VCaP (cell line): ENCODE results near the gene WDR13.
"Not testable (repeated sequence)": the region's sequence is repeated elsewhere in the genome, so short reads cannot be mapped to it uniquely, and the experiment has no call there.

Source experiments
- H3K27ac ChIP-seq: fragments of 450-650 bp; 2 replicates; pipeline ENCODE4 v1.5.1; 2017
- CTCF ChIP-seq: fragments of 450-650 bp; conservative IDR thresholded peaks from 2 replicates; pipeline ENCODE4 v1.5.1; 2017; ENCODE audit warnings: mild to moderate bottlenecking, moderate library complexity

Gene WDR13

GRCh38 chrX:48597353-48598264, at the start of gene WDR13:
TSS of gene WDR13 (plus strand) at chrX:48597492. CDS start at chrX:48597997, 505 bp downstream.
- no peak for TF ChIP-seq CTCF
- H3K27ac ChIP-seq = peak within 1 kb of the TSS; percentile 83

GRCh38 chrX:48548871-48549270, 48.4 kb upstream of the WDR13 start:
- no peak overlapping the region for H3K27ac ChIP-seq
- no peak for TF ChIP-seq CTCF

GRCh38 chrX:48555731-48556325, 41.5 kb upstream of the WDR13 start:
- H3K27ac ChIP-seq = not testable (repeated sequence)

- no peak overlapping the region for H3K27ac ChIP-seq
- TF ChIP-seq CTCF = no peak
Observed at GRCh38 chrX:48558271-48558670, 39.0 kb upstream of the WDR13 start.

GRCh38 chrX:48559636-48560035, 37.7 kb upstream of the WDR13 start:
- H3K27ac ChIP-seq = no peak overlapping the region
- no peak for TF ChIP-seq CTCF

- H3K27ac ChIP-seq = no peak overlapping the region
- TF ChIP-seq CTCF = no peak
Observed at GRCh38 chrX:48560056-48560455, 37.2 kb upstream of the WDR13 start.

GRCh38 chrX:48560681-48561080, 36.6 kb upstream of the WDR13 start:
- no peak for TF ChIP-seq CTCF
- H3K27ac ChIP-seq = no peak overlapping the region

GRCh38 chrX:48569958-48570357, 27.3 kb upstream of the WDR13 start:
- no peak for TF ChIP-seq CTCF
- no peak overlapping the region for H3K27ac ChIP-seq
